ENCODE data around the gene CPLX1. TPM values are rescaled to one million over a fixed set of nuclear protein-coding genes. Genes with fewer than 3 reads are reported as not detected.

Gene CPLX1
- total RNA-seq, 1 donor from 2014 or later: not detected

DNA sequence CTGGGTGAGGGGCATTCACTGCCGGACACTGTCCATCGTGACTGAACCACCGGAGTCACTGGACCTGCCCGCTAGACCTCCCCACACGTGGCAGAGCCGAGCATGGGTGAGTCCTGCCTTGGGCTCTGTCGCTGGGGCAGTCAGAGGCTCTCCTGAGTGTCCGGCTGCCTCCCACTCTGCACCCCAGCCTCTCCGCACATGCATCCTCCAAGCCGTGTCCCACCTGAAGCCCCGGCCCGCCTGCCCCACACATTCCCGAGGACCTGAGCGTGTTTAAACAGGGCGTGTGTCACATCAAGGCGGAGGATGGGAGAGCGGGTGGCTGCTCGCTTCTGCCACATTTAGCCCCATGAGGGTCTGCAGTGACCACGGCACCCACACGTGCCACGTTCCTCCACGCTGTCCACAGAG, 4.7 kb downstream of the CPLX1 start:
- Mint-ChIP-seq H3K36me3 (ENCODE audit: low read depth) (no peaks in the 10 kb centered on the region), H3K27ac (no peak overlapping the region)

DNA sequence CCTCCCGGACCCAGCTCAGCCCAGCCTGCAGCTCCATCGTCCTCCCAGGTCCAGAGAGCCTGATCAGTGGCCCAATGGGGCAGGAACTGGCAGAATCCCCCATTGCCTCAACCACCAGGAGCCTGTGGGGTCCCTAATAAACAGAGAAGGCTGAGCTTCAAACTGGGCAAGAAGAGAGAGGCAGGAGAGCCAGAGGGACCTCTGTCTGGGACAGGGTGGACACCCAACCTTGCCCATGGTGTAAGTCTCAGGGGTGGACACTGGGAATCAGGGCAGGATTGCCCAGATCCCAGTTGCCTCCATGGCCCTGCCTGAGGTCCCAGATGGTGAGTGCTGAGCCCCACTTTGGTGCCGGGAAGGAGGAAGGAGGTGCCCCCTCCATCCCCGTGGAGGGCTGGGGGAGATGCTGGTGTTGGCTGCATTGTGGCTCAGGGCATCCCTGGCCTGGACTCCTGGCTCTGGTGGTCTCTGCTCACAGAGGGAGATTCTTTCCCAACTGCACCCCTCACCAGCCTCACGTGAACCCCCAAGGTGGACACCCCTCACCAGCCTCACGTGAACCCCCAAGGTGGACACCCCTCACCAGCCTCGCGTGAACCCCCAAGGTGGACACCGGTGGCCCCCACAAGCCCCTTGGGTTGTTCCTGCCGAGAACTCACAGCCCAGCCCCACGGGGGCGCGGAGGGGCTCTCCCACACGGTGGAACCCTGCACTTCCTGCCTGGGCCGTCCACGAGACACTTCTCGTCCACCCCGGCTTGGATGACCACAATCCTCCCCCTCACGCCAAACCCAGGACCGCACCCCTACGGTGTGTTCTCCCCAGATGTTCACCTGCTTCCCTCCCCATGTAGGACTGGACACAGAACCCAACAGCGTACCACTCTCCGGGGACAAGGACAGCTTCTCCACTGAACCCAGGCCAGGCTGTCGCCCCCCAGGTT, 5.4 kb downstream of the CPLX1 start:
- Mint-ChIP-seq H3K4me1 (no peaks in the 10 kb centered on the region), H3K27ac (no peak overlapping the region), H3K4me3 (no peak overlapping the region), H3K9me3 (no peaks in the 10 kb centered on the region), H3K27me3 (peaks cover 43% of the 10 kb centered on the region), H3K36me3 (ENCODE audit: low read depth) (no peaks in the 10 kb centered on the region)
- intact Hi-C loops (cut with micrococcal nuclease): no loop called here
- ChIA-PET CTCF (interaction anchor here (1.0 kb wide), 1 partner anchor 78 kb away, joined by 3 read pairs; no protein-coding TSS in a partner anchor), POLR2A (no interaction called here)
- DNase-seq (no peak), ATAC-seq (ENCODE audit: low read depth) (no peak)
- TF ChIP-seq, protein P1, sequence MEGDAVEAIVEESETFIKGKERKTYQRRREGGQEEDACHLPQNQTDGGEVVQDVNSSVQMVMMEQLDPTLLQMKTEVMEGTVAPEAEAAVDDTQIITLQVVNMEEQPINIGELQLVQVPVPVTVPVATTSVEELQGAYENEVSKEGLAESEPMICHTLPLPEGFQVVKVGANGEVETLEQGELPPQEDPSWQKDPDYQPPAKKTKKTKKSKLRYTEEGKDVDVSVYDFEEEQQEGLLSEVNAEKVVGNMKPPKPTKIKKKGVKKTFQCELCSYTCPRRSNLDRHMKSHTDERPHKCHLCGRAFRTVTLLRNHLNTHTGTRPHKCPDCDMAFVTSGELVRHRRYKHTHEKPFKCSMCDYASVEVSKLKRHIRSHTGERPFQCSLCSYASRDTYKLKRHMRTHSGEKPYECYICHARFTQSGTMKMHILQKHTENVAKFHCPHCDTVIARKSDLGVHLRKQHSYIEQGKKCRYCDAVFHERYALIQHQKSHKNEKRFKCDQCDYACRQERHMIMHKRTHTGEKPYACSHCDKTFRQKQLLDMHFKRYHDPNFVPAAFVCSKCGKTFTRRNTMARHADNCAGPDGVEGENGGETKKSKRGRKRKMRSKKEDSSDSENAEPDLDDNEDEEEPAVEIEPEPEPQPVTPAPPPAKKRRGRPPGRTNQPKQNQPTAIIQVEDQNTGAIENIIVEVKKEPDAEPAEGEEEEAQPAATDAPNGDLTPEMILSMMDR (IDR thresholded peaks at IDR 0.05): no peak

More for the DNA sequence above, 4.7 kb downstream of the CPLX1 start:
- no peaks in the 10 kb centered on the region for H3K4me1 Mint-ChIP-seq
- DNase-seq (no peak), ATAC-seq (ENCODE audit: low read depth) (no peak)
- CTCF ChIA-PET: no interaction called here
- intact Hi-C loops (cut with micrococcal nuclease): no loop called here
- POLR2A ChIA-PET: no interaction called here
- no peaks in the 10 kb centered on the region for H3K9me3 Mint-ChIP-seq
- TF ChIP-seq, protein P1 (IDR thresholded peaks at IDR 0.05): no peak
- peaks cover 38% of the 10 kb centered on the region for H3K27me3 Mint-ChIP-seq
- H3K4me3 Mint-ChIP-seq: no peak overlapping the region

DNA sequence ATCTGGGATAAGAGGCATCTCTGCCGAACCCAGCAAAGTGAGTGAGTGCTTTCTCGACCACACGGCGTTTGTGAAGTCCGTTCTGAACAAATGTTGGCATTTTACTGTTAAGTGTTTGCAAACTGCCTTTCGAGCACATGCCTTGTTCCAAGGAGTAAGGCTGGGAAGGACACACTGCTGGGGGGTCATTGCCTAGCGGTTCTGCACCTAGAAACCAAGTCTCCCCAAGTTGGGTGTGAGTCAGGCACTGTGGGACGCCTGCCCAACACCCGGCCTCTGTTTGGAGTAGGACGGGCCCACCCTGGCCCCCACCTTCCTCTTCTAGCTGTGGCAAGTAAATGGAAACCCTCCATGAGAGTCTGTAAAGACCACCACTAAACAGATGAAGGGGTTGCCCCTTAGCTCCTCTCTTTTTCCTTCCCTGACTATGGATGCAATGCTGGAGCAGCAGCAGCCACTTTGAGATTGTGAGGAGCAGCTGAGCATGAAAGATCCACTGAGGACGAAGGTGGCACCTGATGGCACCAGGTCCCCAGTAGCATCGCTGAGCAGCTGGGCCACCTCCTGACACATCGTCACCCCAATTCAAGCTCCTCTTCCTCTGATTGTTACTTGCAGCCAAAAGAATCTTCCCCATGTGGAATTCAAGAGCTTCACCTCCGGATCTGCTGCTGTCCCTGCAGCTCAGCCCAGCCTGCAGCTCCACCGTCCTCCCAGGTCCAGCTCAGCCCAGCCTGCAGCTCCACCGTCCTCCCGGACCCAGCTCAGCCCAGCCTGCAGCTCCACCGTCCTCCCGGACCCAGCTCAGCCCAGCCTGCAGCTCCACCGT, 6.3 kb downstream of the CPLX1 start:
- TF ChIP-seq, protein P1 (IDR thresholded peaks at IDR 0.05): no peak
- H3K4me3 Mint-ChIP-seq: no peak overlapping the region
- H3K4me1 Mint-ChIP-seq: no peaks in the 10 kb centered on the region
- POLR2A ChIA-PET: no interaction called here
- ATAC-seq (ENCODE audit: low read depth): no peak
- DNase-seq: no peak
- intact Hi-C loops (cut with micrococcal nuclease): no loop called here
- CTCF ChIA-PET: interaction anchor here (1.0 kb wide), 1 partner anchor 77 kb away, joined by 3 read pairs; no protein-coding TSS in a partner anchor
- no peaks in the 10 kb centered on the region for H3K36me3 Mint-ChIP-seq (ENCODE audit: low read depth)
- no peaks in the 10 kb centered on the region for H3K9me3 Mint-ChIP-seq
- H3K27ac Mint-ChIP-seq: no peak overlapping the region
- H3K27me3 Mint-ChIP-seq: peaks cover 43% of the 10 kb centered on the region

DNA sequence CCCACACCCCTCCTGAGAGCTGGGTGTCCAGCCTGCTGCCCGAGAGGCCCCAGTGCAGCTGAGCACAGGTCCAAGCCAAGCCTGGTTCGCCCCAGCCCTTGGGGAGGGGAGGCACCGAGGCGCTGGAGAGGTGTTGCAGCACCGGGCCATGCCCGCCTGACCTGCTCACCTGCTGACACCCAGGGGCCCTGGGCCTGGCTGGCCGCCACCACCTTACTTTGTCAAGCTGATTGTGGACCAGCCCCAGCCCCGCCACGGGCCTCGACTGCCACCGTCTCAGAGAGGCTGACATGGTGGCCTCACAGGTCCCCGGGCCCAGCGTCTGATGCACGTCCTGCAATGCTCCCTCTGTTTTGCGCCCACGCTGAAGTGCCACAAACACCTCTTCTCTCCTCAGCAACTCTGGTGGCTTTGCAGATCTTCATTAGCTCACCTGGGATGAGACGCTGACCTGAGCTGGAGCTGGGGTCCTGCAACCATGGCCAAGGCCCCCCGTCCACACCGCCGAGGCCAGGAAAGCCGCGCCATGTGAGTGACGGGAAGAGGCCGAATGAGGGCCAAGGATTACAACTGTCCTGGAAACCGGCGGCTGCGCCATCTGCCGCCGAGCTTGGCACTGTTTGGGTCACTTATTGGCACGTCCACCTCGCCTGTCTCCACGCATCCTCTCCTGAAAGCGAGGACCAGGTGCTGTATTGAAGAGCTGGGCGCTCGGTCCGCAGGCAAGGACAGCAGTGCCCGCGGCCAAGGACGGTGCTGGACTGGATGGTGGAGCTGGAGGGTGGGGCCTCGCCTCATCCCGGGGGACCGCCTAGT, 7.6 kb downstream of the CPLX1 start:
- DNase-seq (no peak), ATAC-seq (ENCODE audit: low read depth) (no peak)
- H3K4me3 Mint-ChIP-seq: no peak overlapping the region
- ChIA-PET CTCF (no interaction called here), POLR2A (no interaction called here)
- no peaks in the 10 kb centered on the region for H3K36me3 Mint-ChIP-seq (ENCODE audit: low read depth)
- TF ChIP-seq, protein P1 (IDR thresholded peaks at IDR 0.05): no peak
- peaks cover 51% of the 10 kb centered on the region for H3K27me3 Mint-ChIP-seq
- H3K4me1 Mint-ChIP-seq: no peaks in the 10 kb centered on the region
- H3K9me3 Mint-ChIP-seq: no peaks in the 10 kb centered on the region
- H3K27ac Mint-ChIP-seq: no peak overlapping the region
- intact Hi-C loops (cut with micrococcal nuclease): no loop called here
